ENCODE results near the gene CRABP2. TPM values are rescaled to one million over a fixed set of nuclear protein-coding genes. Genes with fewer than 3 reads are reported as not detected.

CRABP2 gene
- total RNA-seq, 1 experiment from 2014 or later, result 1.9 TPM

DNA sequence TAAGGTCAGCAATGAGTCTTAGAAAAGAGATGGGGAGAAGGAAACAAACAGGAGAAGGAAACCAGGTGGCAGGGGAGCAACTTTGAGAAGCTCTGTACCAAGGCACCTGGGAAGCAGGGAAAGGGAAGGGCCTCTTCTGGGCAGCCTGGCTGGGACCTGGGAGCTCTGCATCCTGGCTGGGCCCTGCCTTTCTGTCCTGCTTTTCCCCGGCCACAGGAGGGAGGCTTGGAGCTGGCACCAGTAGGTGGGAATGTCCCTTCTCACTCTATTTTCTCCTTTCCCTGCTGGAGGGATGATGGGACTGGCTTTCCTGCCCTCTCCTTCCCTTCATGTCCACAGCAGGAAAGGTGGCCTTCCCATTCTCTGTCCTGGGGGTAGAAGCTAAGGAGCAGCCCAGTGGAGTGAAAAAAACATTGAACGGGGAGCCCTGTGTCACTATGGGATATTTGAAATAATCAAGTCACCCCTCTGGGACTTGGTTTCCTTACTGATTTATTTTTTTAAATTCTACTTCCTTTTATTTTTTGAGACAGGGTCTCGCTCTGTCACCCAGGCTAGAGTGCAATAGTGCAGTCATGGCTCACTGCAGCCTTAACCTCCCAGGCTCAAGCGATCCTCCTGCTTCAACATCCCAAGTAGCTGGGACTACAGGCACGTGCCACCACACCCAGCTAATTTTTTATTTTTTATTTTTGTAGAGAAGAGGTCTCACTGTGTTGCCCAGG is 23.1 kb downstream of the CRABP2 start:
- H3K9me3 Mint-ChIP-seq (ENCODE audit: unreplicated experiment), result no peaks in the 10 kb centered on the region
- ChIA-PET CTCF (interaction anchor here (0.5 to 47.2 kb wide), 19 partner anchors 7 to 337 kb away, joined by 3 to 2415 read pairs (median 4); partner anchors contain the start of genes CRABP2, ISG20L2, METTL25B and MRPL24), POLR2A (interaction anchor here (0.6 to 1.6 kb wide), 3 partner anchors 21 to 162 kb away, joined by 3 to 6 read pairs (median 4); no protein-coding TSS in a partner anchor)
- H3K36me3 Mint-ChIP-seq (ENCODE audit: insufficient read depth, unreplicated experiment), result peaks cover 5% of the 10 kb centered on the region
- no TSS peak for BruUV-seq (replicated peaks)
- peaks cover 27% of the 10 kb centered on the region for H3K27me3 Mint-ChIP-seq (ENCODE audit: insufficient read depth, unreplicated experiment)
- H3K27ac Mint-ChIP-seq (ENCODE audit: low read depth, unreplicated experiment), result no peak overlapping the region
- no peak for DNase-seq (ENCODE audit: unreplicated experiment)
- intact Hi-C loops (cut with micrococcal nuclease), result no loop called here
- TF ChIP-seq, protein P1, sequence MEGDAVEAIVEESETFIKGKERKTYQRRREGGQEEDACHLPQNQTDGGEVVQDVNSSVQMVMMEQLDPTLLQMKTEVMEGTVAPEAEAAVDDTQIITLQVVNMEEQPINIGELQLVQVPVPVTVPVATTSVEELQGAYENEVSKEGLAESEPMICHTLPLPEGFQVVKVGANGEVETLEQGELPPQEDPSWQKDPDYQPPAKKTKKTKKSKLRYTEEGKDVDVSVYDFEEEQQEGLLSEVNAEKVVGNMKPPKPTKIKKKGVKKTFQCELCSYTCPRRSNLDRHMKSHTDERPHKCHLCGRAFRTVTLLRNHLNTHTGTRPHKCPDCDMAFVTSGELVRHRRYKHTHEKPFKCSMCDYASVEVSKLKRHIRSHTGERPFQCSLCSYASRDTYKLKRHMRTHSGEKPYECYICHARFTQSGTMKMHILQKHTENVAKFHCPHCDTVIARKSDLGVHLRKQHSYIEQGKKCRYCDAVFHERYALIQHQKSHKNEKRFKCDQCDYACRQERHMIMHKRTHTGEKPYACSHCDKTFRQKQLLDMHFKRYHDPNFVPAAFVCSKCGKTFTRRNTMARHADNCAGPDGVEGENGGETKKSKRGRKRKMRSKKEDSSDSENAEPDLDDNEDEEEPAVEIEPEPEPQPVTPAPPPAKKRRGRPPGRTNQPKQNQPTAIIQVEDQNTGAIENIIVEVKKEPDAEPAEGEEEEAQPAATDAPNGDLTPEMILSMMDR (IDR thresholded peaks at IDR 0.05; ENCODE audit: unreplicated experiment), result no peak
- H3K4me1 Mint-ChIP-seq (ENCODE audit: insufficient read depth, unreplicated experiment), result peaks cover 23% of the 10 kb centered on the region
- H3K4me3 Mint-ChIP-seq (ENCODE audit: unreplicated experiment), result no peak overlapping the region

DNA sequence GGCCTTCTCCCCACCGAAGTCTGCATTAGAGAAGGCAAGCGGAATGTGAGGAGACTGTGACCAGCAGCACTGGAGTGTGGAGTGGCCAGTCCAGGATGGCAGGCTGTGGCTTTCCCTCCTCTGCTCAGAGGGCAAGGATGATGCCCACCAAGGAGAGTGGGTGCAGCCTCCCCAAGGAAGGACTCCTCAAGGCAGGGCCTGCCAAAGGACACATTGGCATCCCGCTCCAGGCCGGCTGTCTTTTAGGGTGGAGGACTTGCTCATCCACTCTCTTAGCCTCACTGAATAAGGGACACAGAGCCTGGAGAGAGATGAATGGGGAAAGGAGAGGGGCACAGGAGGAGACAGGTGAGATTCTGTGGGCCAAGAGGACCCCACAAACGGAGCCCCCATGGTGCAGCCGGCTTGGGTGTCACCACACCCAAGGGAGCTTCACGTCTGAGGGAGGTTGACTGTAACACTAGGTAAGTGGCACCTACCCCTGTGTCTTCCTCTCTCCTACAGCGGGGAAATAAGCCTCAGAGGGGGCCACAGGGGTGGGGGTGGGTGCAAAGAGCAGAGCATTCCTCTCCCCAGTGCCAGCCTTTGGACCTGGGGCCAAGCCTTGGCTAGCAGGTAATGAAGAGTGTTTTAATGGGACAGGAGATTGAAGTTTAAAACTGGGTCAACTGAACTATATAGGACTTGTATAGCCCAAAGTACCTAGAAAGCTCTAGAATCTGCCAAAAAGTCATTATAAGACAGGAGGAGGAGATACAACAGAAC is 24.0 kb downstream of the CRABP2 start:
- POLR2A ChIA-PET, result interaction anchor here (1.4 to 1.6 kb wide), 2 partner anchors 20 to 45 kb away, joined by 4 to 6 read pairs; no protein-coding TSS in a partner anchor
- Mint-ChIP-seq H3K4me1 (ENCODE audit: insufficient read depth, unreplicated experiment) (peaks cover 23% of the 10 kb centered on the region), H3K36me3 (ENCODE audit: insufficient read depth, unreplicated experiment) (peaks cover 5% of the 10 kb centered on the region), H3K27ac (ENCODE audit: low read depth, unreplicated experiment) (no peak overlapping the region), H3K9me3 (ENCODE audit: unreplicated experiment) (no peaks in the 10 kb centered on the region), H3K4me3 (ENCODE audit: unreplicated experiment) (no peak overlapping the region), H3K27me3 (ENCODE audit: insufficient read depth, unreplicated experiment) (peaks cover 27% of the 10 kb centered on the region)
- TF ChIP-seq, protein P1 (IDR thresholded peaks at IDR 0.05; ENCODE audit: unreplicated experiment), result no peak
- CTCF ChIA-PET, result interaction anchor here (0.6 to 47.2 kb wide), 17 partner anchors 8 to 336 kb away, joined by 3 to 2415 read pairs (median 4); partner anchors contain the start of genes CRABP2, HAPLN2, ISG20L2 and METTL25B
- intact Hi-C loops (cut with micrococcal nuclease), result no loop called here
- no TSS peak for BruUV-seq (replicated peaks)
- no peak for DNase-seq (ENCODE audit: unreplicated experiment)

GRCh38 chr1:156680056-156680455 is 25.3 kb downstream of the CRABP2 start:
- no peak for DNase-seq (ENCODE audit: unreplicated experiment)
- BruUV-seq (replicated peaks), result no TSS peak
- no peak overlapping the region for H3K4me3 Mint-ChIP-seq (ENCODE audit: unreplicated experiment)
- H3K4me1 Mint-ChIP-seq (ENCODE audit: insufficient read depth, unreplicated experiment), result peaks cover 23% of the 10 kb centered on the region
- TF ChIP-seq, protein P1 (IDR thresholded peaks at IDR 0.05; ENCODE audit: unreplicated experiment), result no peak
- intact Hi-C loops (cut with micrococcal nuclease), result no loop called here
- H3K27me3 Mint-ChIP-seq (ENCODE audit: insufficient read depth, unreplicated experiment), result peaks cover 27% of the 10 kb centered on the region
- ChIA-PET CTCF (interaction anchor here (0.5 to 47.2 kb wide), 14 partner anchors 10 to 985 kb away, joined by 3 to 2415 read pairs (median 4); partner anchors contain the start of genes CRABP2, ISG20L2 and METTL25B), POLR2A (interaction anchor here (0.7 to 1.3 kb wide), 2 partner anchors 9 to 48 kb away, joined by 3 read pairs; partner anchors contain the start of genes ISG20L2 and METTL25B)
- no peaks in the 10 kb centered on the region for H3K9me3 Mint-ChIP-seq (ENCODE audit: unreplicated experiment)
- H3K36me3 Mint-ChIP-seq (ENCODE audit: insufficient read depth, unreplicated experiment), result peaks cover 5% of the 10 kb centered on the region
- H3K27ac Mint-ChIP-seq (ENCODE audit: low read depth, unreplicated experiment), result no peak overlapping the region
